ENCODE results near the gene PACSIN2. TPM values are rescaled to one million over a fixed set of nuclear protein-coding genes. Genes with fewer than 3 reads are reported as not detected.

Gene PACSIN2
- polyA plus RNA-seq, 3 donors from 2014 or later, result 18.4 to 31.6 (median 23.0) TPM

DNA sequence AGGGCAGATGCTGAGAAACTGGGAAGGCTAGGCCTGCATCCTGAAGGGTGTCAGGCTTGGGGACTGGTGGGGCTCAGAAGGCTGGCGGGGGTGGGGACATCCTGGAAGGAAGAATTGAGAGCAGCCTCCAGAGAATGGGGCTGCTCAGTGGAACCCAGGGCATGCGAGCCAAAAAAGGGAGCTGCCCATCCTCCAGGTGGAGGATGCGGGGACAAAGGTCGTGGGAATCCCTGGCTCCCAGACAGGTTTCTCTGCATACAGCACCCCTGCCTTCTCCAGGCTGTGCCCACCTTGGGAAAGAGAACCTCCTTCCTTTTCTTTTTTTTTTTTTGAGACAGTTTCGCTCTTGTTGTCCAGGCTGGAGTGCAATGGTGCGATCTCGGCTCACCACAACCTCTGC, 117.0 kb downstream of the PACSIN2 start:
- Mint-ChIP-seq H3K27me3 (ENCODE audit: low read depth in 3 of 3) (peaks cover 0 to 5% (median 0%) of the 10 kb centered on the region in 3 donors), H3K27ac (peak overlapping the region in 1 of 6 donors; percentile 22), H3K4me1 (peaks cover 48% of the 10 kb centered on the region in 2 donors), H3K36me3 (peaks cover 0 to 3% (median 0%) of the 10 kb centered on the region in 3 donors), H3K9me3 (no peaks in the 10 kb centered on the region), H3K4me3 (no peak overlapping the region)
- DNase-seq, result no peak

DNA sequence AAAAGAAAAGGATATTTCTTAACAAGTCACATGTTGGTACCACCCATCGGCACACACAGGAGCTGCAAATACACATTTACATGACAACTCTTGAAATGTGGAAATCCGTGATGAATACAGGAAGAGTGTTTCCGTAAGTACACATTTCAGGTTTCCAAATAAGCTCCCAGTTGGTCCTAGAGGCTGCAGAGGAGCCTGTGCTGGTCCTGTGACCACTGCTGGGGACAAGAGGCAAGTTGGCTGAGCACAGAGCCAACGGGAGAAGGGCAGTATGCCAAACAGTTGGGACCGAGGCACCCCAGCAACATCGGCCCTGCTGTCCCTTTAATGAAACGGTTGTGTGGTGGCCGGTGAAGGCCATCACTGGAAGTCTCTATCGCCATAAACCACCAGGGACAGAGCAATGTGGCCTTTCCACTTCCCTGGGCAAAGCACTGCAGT, 119.4 kb downstream of the PACSIN2 start:
- H3K36me3 Mint-ChIP-seq, result no peaks in the 10 kb centered on the region
- H3K27ac Mint-ChIP-seq, result peak overlapping the region; percentile 92 to 96 (median 94)
- H3K4me1 Mint-ChIP-seq, result peaks cover 71 to 72% of the 10 kb centered on the region in 2 donors

DNA sequence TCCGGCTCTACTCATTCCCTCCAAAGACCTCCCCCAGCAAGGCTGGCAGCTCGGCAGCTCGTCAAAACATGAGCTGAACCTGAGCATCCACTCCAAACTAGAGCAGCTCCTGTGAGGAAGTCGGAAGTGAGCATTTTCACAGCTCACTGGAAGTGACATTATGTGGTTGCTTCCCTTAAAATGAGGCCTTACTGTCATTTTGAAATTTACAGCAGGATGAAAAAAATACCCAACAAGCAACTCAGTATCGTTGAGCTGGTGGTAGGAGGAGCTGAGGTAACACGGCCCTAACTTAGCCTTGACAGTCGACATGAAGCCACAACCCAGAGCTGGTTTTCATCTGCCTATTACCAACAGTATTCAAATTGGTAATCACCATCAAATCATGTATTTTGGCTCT, 119.9 kb downstream of the PACSIN2 start:
- H3K9me3 Mint-ChIP-seq, result no peaks in the 10 kb centered on the region
- no peaks in the 10 kb centered on the region for H3K36me3 Mint-ChIP-seq
- DNase-seq, result peak; percentile 66 to 67 (median 67)
- peak overlapping the region; percentile 62 to 81 (median 67) for H3K4me3 Mint-ChIP-seq
- peaks cover 0 to 6% (median 1%) of the 10 kb centered on the region in 3 donors for H3K27me3 Mint-ChIP-seq (ENCODE audit: low read depth in 3 of 3)
- H3K4me1 Mint-ChIP-seq, result peaks cover 71 to 72% of the 10 kb centered on the region in 2 donors
- peak overlapping the region; percentile 92 to 96 (median 94) for H3K27ac Mint-ChIP-seq

More for the DNA sequence above, 119.4 kb downstream of the PACSIN2 start:
- Mint-ChIP-seq H3K4me3 (peak overlapping the region; percentile 62 to 81 (median 67)), H3K27me3 (ENCODE audit: low read depth in 3 of 3) (peaks cover 0 to 6% (median 1%) of the 10 kb centered on the region in 3 donors), H3K9me3 (no peaks in the 10 kb centered on the region)
- no peak for DNase-seq

DNA sequence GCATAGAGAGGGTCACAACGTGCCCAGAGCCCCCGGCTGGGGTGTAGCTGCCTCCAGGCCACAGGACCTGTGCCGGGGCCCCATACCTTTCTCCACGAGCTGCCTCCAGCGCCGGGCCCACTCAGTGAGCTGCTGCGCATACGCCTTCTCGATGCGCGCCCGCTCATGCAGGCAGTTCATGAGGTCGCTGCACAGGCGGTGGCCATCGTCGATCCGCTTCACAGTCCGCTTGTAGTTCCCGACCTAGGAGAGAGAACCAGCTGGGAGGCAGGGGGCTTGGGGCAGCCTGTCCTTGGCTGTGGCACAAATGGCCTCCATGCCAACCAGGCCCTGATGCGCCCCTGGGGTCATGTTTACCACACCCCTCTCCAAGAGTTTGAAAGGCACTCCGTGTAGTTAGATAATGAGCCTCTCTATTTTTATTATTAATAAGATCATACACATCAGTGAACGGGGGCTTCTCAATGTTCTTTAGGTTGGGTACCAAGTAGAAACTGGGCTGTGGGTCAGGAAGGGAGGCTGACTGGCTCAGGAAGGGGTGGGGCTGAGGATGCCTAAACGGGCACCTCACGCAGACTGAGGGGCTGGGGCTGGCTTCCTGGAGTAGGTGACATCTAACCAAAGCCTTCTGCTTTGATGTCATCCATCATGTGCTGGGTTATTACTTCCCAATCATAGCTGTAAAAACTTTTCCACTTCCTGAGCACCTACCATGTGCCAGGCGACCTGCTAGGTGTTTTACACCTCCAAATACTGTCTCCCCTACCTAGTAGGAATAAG, 121.4 kb downstream of the PACSIN2 start:
- Mint-ChIP-seq H3K27ac (peak overlapping the region; percentile 86 to 96 (median 94)), H3K4me1 (peaks cover 81 to 84% of the 10 kb centered on the region in 2 donors), H3K4me3 (peak overlapping the region; percentile 46 to 66 (median 59)), H3K9me3 (no peaks in the 10 kb centered on the region), H3K36me3 (peaks cover 0 to 8% (median 4%) of the 10 kb centered on the region in 3 donors), H3K27me3 (ENCODE audit: low read depth in 3 of 3) (peaks cover 2 to 5% (median 4%) of the 10 kb centered on the region in 3 donors)
- DNase-seq, result peak; percentile 41 to 57 (median 47)

GRCh38 chr22:42892571-42893316, 122.2 kb downstream of the PACSIN2 start:
- Mint-ChIP-seq H3K27me3 (ENCODE audit: low read depth in 3 of 3) (peaks cover 3 to 7% (median 4%) of the 10 kb centered on the region in 3 donors), H3K9me3 (no peaks in the 10 kb centered on the region), H3K4me1 (peaks cover 89 to 92% of the 10 kb centered on the region in 2 donors), H3K36me3 (peaks cover 0 to 10% (median 8%) of the 10 kb centered on the region in 3 donors), H3K4me3 (peak overlapping the region; percentile 25 to 67 (median 58)), H3K27ac (peak overlapping the region; percentile 86 to 95 (median 90))
- no peak for DNase-seq

DNA sequence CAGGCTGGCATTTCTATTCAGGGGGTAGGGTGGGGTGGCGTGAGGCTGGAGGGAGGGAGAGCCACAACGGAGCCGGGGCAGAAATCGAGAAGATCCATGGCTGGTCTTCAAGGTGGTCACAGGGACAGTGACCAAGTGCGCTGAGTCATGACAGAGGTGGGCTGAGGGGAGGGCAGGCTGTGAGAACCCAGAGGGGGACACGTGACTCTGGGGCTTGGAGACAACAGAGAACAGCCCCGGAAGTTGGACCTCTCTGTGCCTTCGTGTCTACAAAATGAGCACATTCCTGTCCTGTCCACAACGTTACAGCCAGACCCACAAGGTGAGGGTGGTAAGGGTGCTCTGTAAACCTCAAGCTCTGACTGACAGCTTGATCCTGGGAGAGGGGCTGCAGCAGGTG, 122.8 kb downstream of the PACSIN2 start:
- peaks cover 2 to 7% (median 3%) of the 10 kb centered on the region in 3 donors for H3K27me3 Mint-ChIP-seq (ENCODE audit: low read depth in 3 of 3)
- H3K27ac Mint-ChIP-seq, result peak overlapping the region; percentile 86 to 95 (median 90)
- peak; percentile 51 to 52 (median 51) for DNase-seq
- no peaks in the 10 kb centered on the region for H3K9me3 Mint-ChIP-seq
- peaks cover 91 to 93% of the 10 kb centered on the region in 2 donors for H3K4me1 Mint-ChIP-seq
- H3K36me3 Mint-ChIP-seq, result peaks cover 0 to 14% (median 10%) of the 10 kb centered on the region in 3 donors
- H3K4me3 Mint-ChIP-seq, result peak overlapping the region; percentile 53 to 67 (median 58)

DNA sequence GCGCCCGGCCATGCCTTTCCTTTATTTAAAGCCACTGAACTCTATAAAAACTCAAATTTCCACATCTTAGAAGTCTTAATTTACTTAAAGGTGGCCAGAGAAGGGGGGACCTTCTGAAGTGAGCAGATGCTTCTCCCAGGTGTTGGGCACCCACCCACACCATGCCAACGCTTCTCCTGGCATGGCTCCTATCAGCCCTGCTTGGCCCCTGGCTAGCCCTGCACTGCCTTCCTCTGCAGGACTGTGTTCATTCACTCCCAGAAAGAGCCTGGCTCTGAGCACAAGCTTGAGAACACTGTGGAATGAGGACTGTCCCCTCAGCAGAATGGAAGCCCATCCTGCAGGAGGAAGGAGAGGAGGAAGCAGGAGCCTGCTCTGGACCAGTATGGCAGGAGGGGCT, 123.3 kb downstream of the PACSIN2 start:
- H3K27me3 Mint-ChIP-seq (ENCODE audit: low read depth in 3 of 3), result peaks cover 2 to 7% (median 3%) of the 10 kb centered on the region in 3 donors
- H3K36me3 Mint-ChIP-seq, result peaks cover 0 to 14% (median 10%) of the 10 kb centered on the region in 3 donors
- H3K4me3 Mint-ChIP-seq, result peak overlapping the region; percentile 53 to 67 (median 58)
- no peak for DNase-seq
- H3K4me1 Mint-ChIP-seq, result peaks cover 88 to 89% of the 10 kb centered on the region in 2 donors
- peak overlapping the region; percentile 71 to 95 (median 90) for H3K27ac Mint-ChIP-seq
- no peaks in the 10 kb centered on the region for H3K9me3 Mint-ChIP-seq

GRCh38 chr22:42891008-42891407, 123.9 kb downstream of the PACSIN2 start:
- Mint-ChIP-seq H3K27ac (peak overlapping the region; percentile 7 to 93 (median 63)), H3K4me1 (peaks cover 81 to 82% of the 10 kb centered on the region in 2 donors), H3K27me3 (ENCODE audit: low read depth in 3 of 3) (peaks cover 2 to 7% (median 3%) of the 10 kb centered on the region in 3 donors)

GRCh38 chr22:42889304-42889703, 125.6 kb downstream of the PACSIN2 start:
- H3K27me3 Mint-ChIP-seq (ENCODE audit: low read depth in 3 of 3), result peaks cover 2 to 7% (median 3%) of the 10 kb centered on the region in 3 donors
- DNase-seq, result peak in 1 of 3 donors; percentile 24
- H3K27ac Mint-ChIP-seq, result peak overlapping the region; percentile 46 to 84 (median 64)

More at GRCh38 chr22:42891008-42891407, 123.9 kb downstream of the PACSIN2 start:
- peak overlapping the region; percentile 20 to 44 (median 30) for H3K4me3 Mint-ChIP-seq
- DNase-seq, result no peak
- peaks cover 0 to 14% (median 10%) of the 10 kb centered on the region in 3 donors for H3K36me3 Mint-ChIP-seq
- H3K9me3 Mint-ChIP-seq, result no peaks in the 10 kb centered on the region

DNA sequence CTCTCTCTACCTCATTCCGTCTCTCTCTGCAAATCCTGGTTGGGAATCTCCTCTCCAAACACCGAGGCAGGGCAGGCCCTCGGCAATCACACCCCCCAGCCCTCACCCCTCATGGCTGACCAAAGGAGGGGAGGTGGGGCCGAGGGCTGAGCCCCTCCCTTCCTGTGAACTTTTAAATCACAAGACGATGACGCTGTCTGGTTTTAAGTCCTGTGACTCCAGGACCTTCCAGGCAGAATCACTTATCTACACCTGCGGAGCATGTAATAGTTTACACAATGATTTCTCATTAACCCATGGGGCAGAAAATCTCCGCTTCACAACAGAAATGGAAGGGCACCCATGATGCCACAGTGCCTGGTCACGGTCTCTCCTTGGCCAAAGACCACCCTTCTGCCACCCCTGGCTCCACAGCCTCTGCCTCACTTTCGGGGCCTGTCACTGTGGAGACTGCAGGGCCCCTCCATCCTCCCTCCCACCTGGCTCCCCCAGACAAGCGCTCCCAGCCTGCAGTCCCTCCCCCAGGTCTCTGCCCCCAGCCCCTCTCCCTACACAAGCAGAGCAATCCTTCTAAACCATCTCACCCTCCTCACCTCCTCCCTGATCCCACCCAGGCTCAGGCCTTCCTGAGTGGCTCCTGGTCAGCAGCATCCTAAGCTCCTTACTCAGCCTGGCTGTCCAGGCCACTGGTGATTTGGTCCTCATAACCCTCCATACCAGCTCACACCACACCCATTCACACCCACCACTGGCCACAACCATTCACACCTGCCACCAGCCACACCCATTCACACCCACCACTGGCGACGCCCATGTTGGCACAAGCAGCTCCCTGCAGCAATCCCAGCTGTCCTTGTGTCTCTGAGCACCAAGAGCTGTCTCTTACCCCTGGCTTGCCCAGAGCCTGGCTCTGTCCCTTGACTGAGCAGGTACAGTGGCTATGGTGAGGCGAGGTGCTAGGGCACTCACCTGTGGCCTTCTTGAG, 127.1 kb downstream of the PACSIN2 start:
- H3K27me3 Mint-ChIP-seq (ENCODE audit: low read depth in 3 of 3), result peaks cover 2 to 7% (median 3%) of the 10 kb centered on the region in 3 donors
- peaks cover 0 to 28% (median 15%) of the 10 kb centered on the region in 3 donors for H3K36me3 Mint-ChIP-seq
- H3K9me3 Mint-ChIP-seq, result no peaks in the 10 kb centered on the region
- peak overlapping the region; percentile 34 to 60 (median 34) for H3K4me3 Mint-ChIP-seq
- H3K4me1 Mint-ChIP-seq, result peaks cover 49 to 50% of the 10 kb centered on the region in 2 donors
- H3K27ac Mint-ChIP-seq, result peak overlapping the region; percentile 72 to 83 (median 77)
- no peak for DNase-seq

More at GRCh38 chr22:42889304-42889703, 125.6 kb downstream of the PACSIN2 start:
- peaks cover 64 to 65% of the 10 kb centered on the region in 2 donors for H3K4me1 Mint-ChIP-seq
- peaks cover 0 to 19% (median 14%) of the 10 kb centered on the region in 3 donors for H3K36me3 Mint-ChIP-seq
- H3K4me3 Mint-ChIP-seq, result peak overlapping the region; percentile 29 to 60 (median 36)
- no peaks in the 10 kb centered on the region for H3K9me3 Mint-ChIP-seq

GRCh38 chr22:42887120-42887519, 127.8 kb downstream of the PACSIN2 start:
- DNase-seq, result no peak
- Mint-ChIP-seq H3K27ac (peak overlapping the region in 4 of 6 donors; percentile 17 to 80 (median 57)), H3K4me3 (no peak overlapping the region), H3K27me3 (ENCODE audit: low read depth in 3 of 3) (peaks cover 2 to 6% (median 3%) of the 10 kb centered on the region in 3 donors), H3K4me1 (peaks cover 42 to 43% of the 10 kb centered on the region in 2 donors), H3K9me3 (no peaks in the 10 kb centered on the region), H3K36me3 (peaks cover 0 to 29% (median 17%) of the 10 kb centered on the region in 3 donors)

GRCh38 chr22:42885446-42885845, 129.5 kb downstream of the PACSIN2 start:
- H3K4me3 Mint-ChIP-seq, result no peak overlapping the region
- peaks cover 27 to 28% of the 10 kb centered on the region in 2 donors for H3K4me1 Mint-ChIP-seq
- peaks cover 0 to 6% (median 5%) of the 10 kb centered on the region in 3 donors for H3K27me3 Mint-ChIP-seq (ENCODE audit: low read depth in 3 of 3)
- H3K36me3 Mint-ChIP-seq, result peaks cover 0 to 29% (median 17%) of the 10 kb centered on the region in 3 donors
- no peak for DNase-seq
- no peak overlapping the region for H3K27ac Mint-ChIP-seq
- no peaks in the 10 kb centered on the region for H3K9me3 Mint-ChIP-seq
